ENCODE measurements around the gene SEPTIN2.
A peak's percentile ranks its signal among the peaks of the same experiment; 100 is the strongest.
"Not testable (repeated sequence)": the region's sequence is repeated elsewhere in the genome, so short reads cannot be mapped to it uniquely, and the experiment has no call there.

The SEPTIN2 gene

GRCh38 chr2:241391892-241392665, 76.4 kb downstream of the SEPTIN2 start:
- no peak overlapping the region for H3K4me3 ChIP-seq (ENCODE audit: low read depth, low read length)
- no peak for DNase-seq (ENCODE audit: low read depth)
- TF ChIP-seq, protein P1, sequence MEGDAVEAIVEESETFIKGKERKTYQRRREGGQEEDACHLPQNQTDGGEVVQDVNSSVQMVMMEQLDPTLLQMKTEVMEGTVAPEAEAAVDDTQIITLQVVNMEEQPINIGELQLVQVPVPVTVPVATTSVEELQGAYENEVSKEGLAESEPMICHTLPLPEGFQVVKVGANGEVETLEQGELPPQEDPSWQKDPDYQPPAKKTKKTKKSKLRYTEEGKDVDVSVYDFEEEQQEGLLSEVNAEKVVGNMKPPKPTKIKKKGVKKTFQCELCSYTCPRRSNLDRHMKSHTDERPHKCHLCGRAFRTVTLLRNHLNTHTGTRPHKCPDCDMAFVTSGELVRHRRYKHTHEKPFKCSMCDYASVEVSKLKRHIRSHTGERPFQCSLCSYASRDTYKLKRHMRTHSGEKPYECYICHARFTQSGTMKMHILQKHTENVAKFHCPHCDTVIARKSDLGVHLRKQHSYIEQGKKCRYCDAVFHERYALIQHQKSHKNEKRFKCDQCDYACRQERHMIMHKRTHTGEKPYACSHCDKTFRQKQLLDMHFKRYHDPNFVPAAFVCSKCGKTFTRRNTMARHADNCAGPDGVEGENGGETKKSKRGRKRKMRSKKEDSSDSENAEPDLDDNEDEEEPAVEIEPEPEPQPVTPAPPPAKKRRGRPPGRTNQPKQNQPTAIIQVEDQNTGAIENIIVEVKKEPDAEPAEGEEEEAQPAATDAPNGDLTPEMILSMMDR (IDR thresholded peaks at IDR 0.05; ENCODE audit: control insufficient read depth, extremely low read depth, insufficient read depth): peak; percentile 28; the same call in 1 of the 2 replicates

GRCh38 chr2:241392753-241393152, 77.0 kb downstream of the SEPTIN2 start:
- not testable (repeated sequence) for DNase-seq (ENCODE audit: low read depth); H3K4me3 ChIP-seq (ENCODE audit: low read depth, low read length)

DNA sequence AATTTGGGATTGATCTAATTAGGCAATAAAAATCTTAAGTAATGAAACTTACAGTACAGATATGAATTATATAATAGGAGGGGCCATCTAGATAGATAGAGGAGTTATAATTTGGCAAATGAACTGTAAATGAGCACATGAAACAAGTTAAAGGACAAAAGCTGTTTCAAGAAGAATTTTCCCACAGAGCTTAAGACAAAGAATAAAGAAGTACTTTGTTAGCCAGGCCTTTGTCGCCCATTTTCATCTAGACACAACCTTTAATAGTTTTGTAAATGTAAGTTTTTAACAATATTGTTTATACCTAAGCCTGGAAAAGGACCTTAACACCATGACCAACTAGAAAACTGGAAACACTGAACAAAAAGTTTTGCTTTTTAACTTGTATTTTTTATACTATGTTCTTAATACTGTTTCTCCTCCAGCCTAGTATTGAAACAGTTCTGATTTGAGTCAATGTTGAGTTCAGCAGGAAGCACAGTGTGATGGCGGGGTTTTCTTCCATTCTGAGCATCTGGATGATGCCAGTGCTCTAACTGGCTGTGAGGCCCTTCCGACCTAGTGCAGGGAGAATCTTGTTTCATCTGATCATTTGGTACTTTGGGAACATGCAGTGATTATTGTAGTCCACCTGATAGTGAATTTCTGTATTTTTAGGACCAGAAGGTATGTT, 77.9 kb downstream of the SEPTIN2 start:
- no peak for DNase-seq (ENCODE audit: low read depth)
- H3K4me3 ChIP-seq (ENCODE audit: low read depth, low read length): no peak overlapping the region
- TF ChIP-seq, protein P1 (IDR thresholded peaks at IDR 0.05; ENCODE audit: control insufficient read depth, extremely low read depth, insufficient read depth): no peak

- not testable (repeated sequence) for H3K4me3 ChIP-seq (ENCODE audit: low read depth, low read length); DNase-seq (ENCODE audit: low read depth)
These were observed 81.1 kb downstream of the SEPTIN2 start for GRCh38 chr2:241396809-241397208.

DNA sequence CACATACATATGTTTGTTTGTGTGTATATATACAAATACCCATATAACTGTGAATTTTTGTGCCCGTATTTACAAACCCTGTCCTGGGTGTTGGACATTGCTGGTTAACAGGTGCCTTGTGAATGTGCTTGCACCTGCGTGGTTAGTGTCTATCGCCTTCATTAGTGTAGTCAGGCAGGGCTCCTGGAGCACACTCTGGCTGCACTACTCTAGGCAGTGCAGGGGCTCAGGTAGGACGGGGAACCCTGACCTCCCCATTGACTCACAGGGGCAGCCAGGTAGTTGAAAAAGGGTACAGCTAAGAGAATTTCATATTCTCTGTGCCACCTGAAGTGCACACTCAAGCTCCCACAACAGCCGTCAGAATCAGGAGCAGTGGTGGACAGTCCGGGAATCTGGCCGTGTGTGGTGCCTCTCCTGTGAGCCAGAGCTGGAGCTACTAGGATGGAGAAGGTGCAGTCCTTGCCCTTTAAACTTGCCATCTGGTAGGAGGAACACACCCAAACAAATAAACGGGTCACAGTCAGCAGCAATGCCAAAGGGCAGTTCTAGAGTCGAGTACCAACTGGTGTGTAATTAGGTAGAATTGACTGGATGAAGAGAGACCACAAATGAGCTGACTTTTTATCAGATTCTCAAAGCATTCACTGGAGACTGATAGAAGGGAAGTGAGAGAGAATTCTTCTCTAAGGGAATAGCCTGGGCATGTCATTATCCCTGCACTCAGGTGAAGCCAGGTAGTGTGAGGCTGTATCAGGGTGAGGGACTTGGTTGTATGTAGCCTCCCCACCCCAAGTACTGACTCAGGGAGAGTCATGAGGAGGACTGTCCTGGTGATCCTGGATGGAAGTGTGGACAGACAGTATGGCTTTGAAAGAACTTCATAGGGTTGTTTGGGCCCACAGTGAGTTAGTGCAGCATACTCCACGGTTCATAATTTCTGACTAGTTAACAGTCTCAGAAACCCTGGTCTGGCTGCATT, 84.5 kb downstream of the SEPTIN2 start:
- DNase-seq (ENCODE audit: low read depth): no peak
- TF ChIP-seq, protein P1 (IDR thresholded peaks at IDR 0.05; ENCODE audit: control insufficient read depth, extremely low read depth, insufficient read depth): no peak
- no peak overlapping the region for H3K4me3 ChIP-seq (ENCODE audit: low read depth, low read length)

All from LNCaP clone FGC (cell line).